Activated naive CD8-positive, alpha-beta T cell treated with anti-CD3 and anti-CD28 coated beads, Interleukin-2, amount 50 U/mL, for 16 hours (primary cell): ENCODE results near the gene LAMA5.

Experiments used
- DNase-seq: peaks from one replicate; pipeline ENCODE4 v3.0.0-alpha.2; 2020; ENCODE audit warnings: low read depth, low spot score

Gene LAMA5

GRCh38 chr20:62328684-62329388, 38.3 kb downstream of the LAMA5 start:
- DNase-seq: no peak

- no peak for DNase-seq
Measured at GRCh38 chr20:62327726-62328495, 39.2 kb downstream of the LAMA5 start.

GRCh38 chr20:62326959-62327725, 40.0 kb downstream of the LAMA5 start:
- no peak for DNase-seq

- no peak for DNase-seq
Measured at GRCh38 chr20:62326559-62326958, 40.6 kb downstream of the LAMA5 start.

- DNase-seq: no peak
Measured at GRCh38 chr20:62325172-62325905, 41.8 kb downstream of the LAMA5 start.

- no peak for DNase-seq
Measured at GRCh38 chr20:62323980-62324906, 42.9 kb downstream of the LAMA5 start.

GRCh38 chr20:62323146-62323979, 43.7 kb downstream of the LAMA5 start:
- DNase-seq: no peak

GRCh38 chr20:62322492-62323041, 44.5 kb downstream of the LAMA5 start:
- DNase-seq: no peak

DNA sequence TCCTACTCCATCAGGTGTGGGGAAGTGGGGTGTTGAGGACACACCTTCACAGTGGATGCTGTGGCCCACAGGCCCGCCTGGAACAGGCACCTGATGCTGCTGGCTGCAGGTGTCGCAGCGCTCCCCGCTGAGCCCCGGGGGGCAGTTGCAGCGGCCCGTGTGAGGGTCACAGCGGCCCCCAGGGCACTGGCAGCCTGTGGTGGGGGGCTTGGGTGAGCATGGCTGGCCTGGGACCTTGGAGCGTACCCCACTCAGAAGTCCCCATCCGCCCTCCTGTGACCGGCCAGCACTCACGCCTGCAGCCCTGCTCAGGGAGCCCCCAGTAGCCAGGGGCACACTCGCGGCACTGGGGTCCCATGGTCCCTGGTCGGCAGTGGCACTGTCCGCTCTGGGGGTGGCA, 45.1 kb downstream of the LAMA5 start:
- no peak for DNase-seq

GRCh38 chr20:62321521-62321948, 45.6 kb downstream of the LAMA5 start:
- DNase-seq: no peak

DNA sequence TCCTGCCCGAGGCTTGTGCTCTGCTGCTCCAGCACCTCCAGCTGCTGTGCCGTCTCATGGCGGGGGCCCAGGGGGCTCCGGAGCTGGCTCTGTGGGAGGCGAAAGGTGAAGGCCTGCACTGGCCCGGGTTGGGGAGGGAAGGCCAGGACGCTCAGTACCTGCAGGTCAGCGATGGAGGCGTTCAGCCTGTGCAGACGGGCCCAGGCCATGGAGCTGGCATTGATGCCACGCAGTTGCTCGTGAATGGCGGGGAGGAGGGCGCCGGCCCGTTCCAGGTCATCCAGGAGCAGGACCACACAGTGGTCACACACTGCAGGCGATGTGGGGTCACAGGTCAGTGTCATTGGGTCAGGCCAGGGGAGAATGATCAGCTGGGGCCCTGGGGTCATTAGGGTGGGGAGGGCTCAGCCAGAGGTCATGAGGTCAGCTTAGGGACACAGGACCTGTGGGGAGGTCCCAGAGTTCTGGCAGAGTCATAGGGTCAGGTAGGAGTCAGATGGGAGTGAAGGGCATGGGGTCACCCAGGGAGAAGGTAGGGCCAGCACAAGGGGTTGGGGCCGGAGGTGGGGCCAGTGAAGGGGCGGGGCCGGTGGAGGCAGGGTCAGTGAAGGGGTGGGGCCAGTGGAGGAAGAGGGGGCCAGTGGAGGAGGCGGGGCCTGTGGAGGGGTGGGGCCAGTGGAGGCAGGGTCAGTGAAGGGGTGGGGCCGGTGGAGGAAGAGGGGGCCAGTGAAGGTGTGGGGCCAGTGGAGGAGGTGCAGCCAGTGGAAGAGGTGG, 46.3 kb downstream of the LAMA5 start:
- DNase-seq: no peak

- DNase-seq: no peak
Measured at GRCh38 chr20:62319346-62319909, 47.7 kb downstream of the LAMA5 start.

- DNase-seq: no peak
Measured at GRCh38 chr20:62318400-62319345, 48.4 kb downstream of the LAMA5 start.

DNA sequence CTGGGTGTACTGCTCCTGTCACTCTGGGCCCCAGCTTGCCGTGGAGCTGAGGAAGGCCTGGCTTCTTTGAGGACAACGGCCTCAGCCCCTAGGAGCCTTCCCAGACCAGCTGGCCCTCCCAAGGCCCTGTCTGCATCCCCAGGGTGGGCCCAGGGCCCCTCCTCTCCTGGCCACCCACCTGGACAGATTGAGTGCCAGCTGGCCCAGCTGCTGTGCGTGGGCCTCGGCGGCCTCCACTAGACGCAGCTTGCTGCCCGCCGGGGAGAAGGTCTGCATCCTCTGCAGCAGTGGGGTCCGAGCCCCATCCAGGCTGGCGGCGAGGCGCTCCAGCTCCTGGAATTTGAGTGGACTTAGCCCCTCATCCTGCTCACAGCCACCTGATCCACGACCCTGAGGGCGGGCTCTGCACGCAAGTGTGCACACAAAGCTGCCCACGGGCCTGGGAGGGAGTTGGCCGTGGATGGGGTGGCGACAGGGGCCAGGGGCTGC, 49.9 kb downstream of the LAMA5 start:
- no peak for DNase-seq

GRCh38 chr20:62316331-62317166, 50.6 kb downstream of the LAMA5 start:
- DNase-seq: no peak

GRCh38 chr20:62315773-62316172, 51.3 kb downstream of the LAMA5 start:
- DNase-seq: no peak
